Measurements from ENCODE around the gene RNASEH2C.
"Not testable (repeated sequence)": the region's sequence is repeated elsewhere in the genome, so short reads cannot be mapped to it uniquely, and the experiment has no call there.

Gene RNASEH2C

GRCh38 chr11:65716774-65717405 is 3.7 kb downstream of the RNASEH2C start:
- no peak for FAIRE-seq

DNA sequence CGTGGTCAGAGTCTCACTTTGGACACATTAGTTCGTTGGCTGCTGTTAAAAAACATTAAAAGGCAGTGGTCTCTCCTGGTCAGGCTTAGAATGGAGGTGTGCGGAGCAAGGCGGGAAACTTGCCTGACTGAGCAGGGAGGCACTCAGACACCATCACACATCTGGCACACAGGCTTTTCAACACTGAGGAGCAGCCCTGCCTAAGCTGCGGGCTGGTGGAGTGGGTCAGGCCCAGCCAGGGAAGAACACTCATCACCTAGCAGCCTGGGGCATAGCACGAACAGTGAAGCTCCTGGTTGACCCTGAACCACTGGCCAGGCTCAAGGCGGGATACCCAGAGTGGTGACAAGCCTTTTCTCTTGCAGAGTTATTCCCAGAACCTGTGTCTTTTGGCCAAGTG is 4.3 kb downstream of the RNASEH2C start:
- FAIRE-seq: no peak

- FAIRE-seq: no peak
These were observed 6.2 kb downstream of the RNASEH2C start for GRCh38 chr11:65714433-65714832.

GRCh38 chr11:65713212-65713969 is 7.2 kb downstream of the RNASEH2C start:
- FAIRE-seq: no peak

DNA sequence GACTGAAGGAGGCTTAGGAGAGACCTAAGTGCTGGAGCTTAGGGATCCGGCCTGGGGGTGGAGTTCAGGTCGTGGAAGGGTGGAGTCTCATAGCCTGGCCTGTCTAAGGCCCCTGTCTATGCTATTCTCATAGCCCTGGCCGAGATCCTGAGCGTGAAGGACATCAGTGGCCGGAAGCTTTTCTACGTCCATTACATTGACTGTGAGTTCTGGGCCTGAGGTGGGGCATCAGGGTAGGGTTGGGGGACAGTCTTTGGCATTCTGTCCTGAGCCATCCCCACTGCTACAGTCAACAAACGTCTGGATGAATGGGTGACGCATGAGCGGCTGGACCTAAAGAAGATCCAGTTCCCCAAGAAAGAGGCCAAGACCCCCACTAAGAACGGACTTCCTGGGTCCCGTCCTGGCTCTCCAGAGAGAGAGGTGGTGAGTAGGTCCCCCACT is 7.9 kb downstream of the RNASEH2C start:
- FAIRE-seq: peak; percentile 96

GRCh38 chr11:65711785-65712632 is 8.6 kb downstream of the RNASEH2C start, which contains the start of gene KAT5:
Gene KAT5, plus strand, starts transcription at chr11:65712252. Its CDS starts 16 bp downstream, at chr11:65712268.
- FAIRE-seq: peak; percentile 30

- no peak for FAIRE-seq
These were observed 10.2 kb downstream of the RNASEH2C start for GRCh38 chr11:65710421-65710820.

- FAIRE-seq: no peak
These were observed 10.9 kb downstream of the RNASEH2C start for GRCh38 chr11:65709661-65710060.

DNA sequence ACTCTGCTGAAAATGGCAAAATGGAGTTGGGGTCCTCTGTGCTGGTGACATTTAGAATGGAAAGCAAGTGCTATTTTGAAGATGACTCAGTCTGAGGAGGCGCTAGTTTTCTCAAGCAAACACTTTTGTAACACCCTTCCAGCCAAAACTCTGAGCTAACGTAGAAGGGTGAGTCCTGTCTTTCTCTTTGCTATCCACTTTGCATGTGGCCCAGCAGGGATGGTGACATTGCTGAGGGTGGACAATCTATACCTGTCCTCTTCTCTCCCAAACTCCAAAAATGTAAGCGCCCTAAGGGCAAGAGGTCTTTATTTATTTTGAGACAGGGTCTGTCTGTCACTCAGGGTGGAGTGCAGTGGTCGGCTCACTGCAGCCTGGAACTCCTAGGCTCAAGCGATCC is 12.1 kb downstream of the RNASEH2C start:
- no peak for FAIRE-seq

DNA sequence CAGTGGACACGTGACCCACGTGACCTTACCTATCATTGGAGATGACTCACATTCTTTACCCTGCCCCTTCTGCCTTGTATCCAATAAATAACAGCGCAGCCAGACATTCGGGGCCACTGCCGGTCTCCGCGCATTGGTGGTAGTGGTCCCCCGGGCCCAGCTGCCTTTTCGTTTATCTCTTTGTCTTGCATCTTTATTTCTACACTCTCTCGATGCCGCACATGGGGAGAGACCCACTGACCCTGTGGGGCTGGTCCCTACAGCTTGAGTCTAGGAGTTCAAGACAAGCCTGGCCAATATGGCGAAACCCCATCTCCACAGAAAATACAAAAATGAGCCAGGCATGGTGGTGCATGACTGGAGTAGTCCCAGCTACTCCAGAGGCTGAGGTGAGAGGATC is 13.6 kb downstream of the RNASEH2C start:
- not testable (repeated sequence) for FAIRE-seq

DNA sequence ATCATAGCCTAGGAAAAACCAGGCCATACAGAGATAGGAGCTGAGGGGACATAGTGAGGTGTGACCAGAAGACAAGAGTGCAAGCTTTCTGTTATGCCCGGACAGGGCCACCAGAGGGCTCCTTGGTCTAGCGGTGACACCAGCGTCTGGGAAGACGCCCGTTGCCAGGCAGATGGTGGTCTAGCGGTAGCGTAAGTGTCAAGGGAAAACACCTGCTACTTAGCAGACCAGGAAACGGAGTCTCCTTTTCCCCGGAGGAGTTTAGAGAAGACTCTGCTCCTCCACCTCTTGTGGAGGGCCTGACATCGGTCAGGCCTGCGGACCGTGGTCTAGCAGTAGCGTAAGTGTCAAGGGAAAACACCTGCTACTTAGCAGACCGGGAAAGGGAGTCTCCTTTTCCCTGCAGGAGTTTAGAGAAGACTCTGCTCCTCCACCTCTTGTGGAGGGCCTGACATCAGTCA is 14.3 kb downstream of the RNASEH2C start:
- FAIRE-seq: peak; percentile 51

DNA sequence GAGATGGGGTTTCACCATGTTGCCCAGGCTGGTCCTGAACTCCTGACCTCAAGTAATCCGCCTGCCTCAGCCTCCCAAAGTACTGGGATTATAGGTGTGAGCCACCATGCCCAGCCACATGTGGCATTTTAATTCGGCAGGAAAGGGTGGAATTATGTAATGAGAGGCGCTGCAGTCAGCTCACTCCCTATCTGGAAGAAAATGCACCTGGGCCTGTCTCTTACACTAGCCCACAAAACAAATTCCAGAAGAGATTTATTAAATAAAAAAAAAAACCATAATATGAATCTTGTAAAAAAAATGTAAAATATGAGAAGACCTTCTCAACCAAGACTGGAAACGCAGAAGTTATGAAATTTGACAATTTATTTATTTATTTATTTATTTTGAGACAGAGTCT is 16.8 kb downstream of the RNASEH2C start:
- FAIRE-seq: no peak

GRCh38 chr11:65701686-65702085 is 18.9 kb downstream of the RNASEH2C start:
- FAIRE-seq: no peak

- no peak for FAIRE-seq
These were observed 20.2 kb downstream of the RNASEH2C start for GRCh38 chr11:65700399-65700798.

DNA sequence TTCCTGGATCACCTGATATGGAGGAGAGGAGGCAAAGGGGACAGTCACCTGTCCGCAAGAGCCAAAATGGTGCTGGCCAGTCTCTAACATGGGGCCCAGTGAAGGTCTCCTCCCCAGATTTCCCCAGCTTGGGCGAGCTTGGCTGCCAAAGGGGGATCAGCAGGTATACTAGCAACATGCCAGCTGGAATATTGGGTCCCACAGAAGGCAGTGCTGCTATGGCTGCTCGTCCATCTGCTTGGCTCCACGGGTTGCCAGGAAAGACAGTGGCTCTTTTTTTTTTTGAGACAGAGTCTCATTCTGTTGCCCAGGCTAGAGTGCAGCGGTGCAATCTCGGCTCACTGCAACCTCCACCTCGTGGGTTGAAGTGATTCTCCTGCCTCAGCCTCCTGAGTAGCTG is 21.3 kb downstream of the RNASEH2C start:
- no peak for FAIRE-seq

- no peak for FAIRE-seq
These were observed 22.4 kb downstream of the RNASEH2C start for GRCh38 chr11:65698205-65698604.

DNA sequence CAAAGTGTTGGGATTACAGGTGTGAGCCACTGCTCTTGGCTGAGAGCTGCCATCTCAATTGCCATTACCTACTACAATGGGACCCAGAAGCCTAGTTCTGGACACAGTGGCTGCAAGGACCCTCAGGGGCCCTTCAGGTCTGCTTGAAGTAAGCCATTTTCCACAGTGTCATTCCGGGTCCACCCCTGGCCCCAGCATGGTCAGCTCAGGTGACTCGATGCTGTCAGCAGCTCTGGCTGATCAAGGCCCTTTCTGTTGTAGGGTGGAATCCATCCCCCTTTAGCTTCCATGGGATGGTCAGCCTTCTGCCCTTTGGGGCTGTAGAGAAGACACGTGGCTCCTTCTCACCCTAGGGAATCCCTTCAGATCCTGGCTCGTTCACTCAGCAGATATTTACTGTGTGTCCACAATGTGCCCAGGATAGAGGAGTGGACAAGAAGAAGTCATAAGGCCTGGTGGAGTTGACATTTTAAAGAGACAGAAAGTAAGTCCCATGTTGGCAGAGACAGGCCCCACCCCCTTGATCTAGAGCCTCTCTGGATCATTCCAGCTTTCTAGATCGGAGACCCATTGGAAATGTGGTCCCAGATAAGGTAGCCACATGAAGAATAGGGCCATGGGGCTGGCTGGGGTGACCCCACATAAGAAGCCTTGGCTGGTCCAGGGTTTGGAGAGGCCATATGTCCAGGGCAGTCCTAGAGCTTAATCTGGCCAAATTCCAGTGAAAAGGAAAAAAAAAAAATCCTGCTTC is 23.6 kb downstream of the RNASEH2C start:
- no peak for FAIRE-seq

DNA sequence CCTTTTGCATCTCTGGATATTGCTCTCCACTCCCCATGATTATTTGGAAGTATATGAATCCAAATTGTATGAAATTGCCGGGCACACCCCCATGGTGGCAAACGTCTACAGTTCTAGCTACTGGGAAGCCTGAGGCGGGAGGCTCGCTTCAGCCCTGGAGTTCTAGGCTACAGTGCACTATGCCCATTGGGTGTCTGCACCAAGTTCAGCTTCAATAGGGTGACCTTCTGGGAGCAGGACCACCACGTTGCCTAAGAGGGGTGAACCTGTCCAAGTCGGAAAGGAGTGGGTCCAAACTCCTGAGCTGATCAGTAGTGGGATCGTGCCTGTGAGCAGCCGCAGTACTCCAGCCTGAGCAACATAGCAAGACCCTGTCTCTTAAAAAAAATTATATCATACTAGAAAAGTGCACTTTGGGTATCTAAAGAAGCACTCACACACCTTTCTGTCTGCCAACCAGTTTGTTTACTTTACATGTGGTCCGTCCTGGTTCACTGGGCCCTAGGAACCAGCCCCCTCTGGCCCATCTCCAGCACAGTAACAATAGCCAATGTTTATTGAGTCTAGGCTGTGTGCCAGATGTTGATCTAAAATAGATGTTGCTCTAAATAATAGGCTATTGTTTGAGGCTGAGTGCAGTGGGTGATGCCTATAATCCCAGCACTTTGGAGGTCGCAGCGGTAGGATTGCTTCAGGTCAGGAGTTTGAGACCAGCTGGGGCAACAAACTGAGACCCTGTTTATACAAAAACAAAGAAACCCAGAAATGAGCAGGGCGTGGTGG is 24.9 kb downstream of the RNASEH2C start:
- no peak for FAIRE-seq

GRCh38 chr11:65692367-65692766 is 28.2 kb downstream of the RNASEH2C start:
- FAIRE-seq: no peak

DNA sequence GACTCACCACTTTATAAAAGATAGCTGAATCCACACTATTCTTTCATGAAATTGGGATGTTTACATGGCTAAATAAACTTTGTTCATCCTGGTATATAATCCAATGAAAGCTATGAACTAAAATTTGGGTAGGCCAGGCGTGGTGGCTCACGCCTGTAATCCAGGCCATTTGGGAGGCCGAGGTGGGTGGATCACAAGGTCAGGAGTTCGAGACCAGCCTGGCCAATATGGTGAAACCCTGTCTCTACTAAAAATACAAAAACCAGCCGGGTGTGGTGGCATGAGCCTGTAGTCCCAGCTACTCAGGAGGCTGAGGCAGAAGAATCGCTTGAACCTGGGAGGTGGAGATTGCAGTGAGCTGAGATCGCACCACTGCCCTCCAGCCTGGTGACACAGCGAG is 28.8 kb downstream of the RNASEH2C start:
- not testable (repeated sequence) for FAIRE-seq

GRCh38 chr11:65685981-65686380 is 34.6 kb downstream of the RNASEH2C start:
- no peak for FAIRE-seq

- not testable (repeated sequence) for FAIRE-seq
These were observed 37.1 kb downstream of the RNASEH2C start for GRCh38 chr11:65683480-65683879.

Data from G401.6 (cell line).